Trophoblast cell (in vitro differentiated cells and primary cell): ENCODE measurements around the gene VWA1.

Experiments used
- DNase-seq, 2 donors: peaks; one replicate each; pipeline ENCODE4 v3.0.0-alpha.2; 2016
- H2AFZ ChIP-seq: 2 replicates; pipeline ENCODE4 v1.6.1; 2013; ENCODE audit warnings: low read length, moderate library complexity, mild to moderate bottlenecking; ENCODE audit not compliant: insufficient read depth, poor library complexity
- H2AK5ac ChIP-seq: 2 replicates; pipeline ENCODE4 v1.6.1; 2013; ENCODE audit warnings: mild to moderate bottlenecking, low read length
- H2BK120ac ChIP-seq: 2 replicates; pipeline ENCODE4 v1.6.1; 2013; ENCODE audit warnings: low read length, mild to moderate bottlenecking, moderate library complexity; ENCODE audit not compliant: insufficient read depth, poor library complexity
- H2BK12ac ChIP-seq: 2 replicates; pipeline ENCODE4 v1.6.1; 2013; ENCODE audit warnings: mild to moderate bottlenecking, low read length, moderate library complexity
- H2BK5ac ChIP-seq: 2 replicates; pipeline ENCODE4 v1.6.1; 2013; ENCODE audit warnings: low read length, low read depth, moderate library complexity, mild to moderate bottlenecking; ENCODE audit not compliant: poor library complexity
- H3K14ac ChIP-seq: 2 replicates; pipeline ENCODE4 v1.6.1; 2013; ENCODE audit warnings: mild to moderate bottlenecking, low read length
- H3K18ac ChIP-seq: 2 replicates; pipeline ENCODE4 v1.6.1; 2013; ENCODE audit warnings: mild to moderate bottlenecking, low read length
- H3K23ac ChIP-seq: 2 replicates; pipeline ENCODE4 v1.6.1; 2013; ENCODE audit warnings: low read length
- H3K27ac ChIP-seq: 2 replicates; pipeline ENCODE4 v1.5.1; 2013; ENCODE audit warnings: low read depth, mild to moderate bottlenecking, inconsistent platforms, low read length, moderate library complexity
- H3K27me3 ChIP-seq: 2 replicates; pipeline ENCODE4 v1.6.1; 2013; ENCODE audit warnings: inconsistent platforms, mild to moderate bottlenecking, low read length, moderate library complexity; ENCODE audit not compliant: insufficient read depth
- H3K36me3 ChIP-seq, 2 experiments: 1 replicate in 1 of 2; 2 replicates in 1 of 2; pipeline ENCODE4 v1.6.1; 2013; ENCODE audit warnings: low read length in 2 of 2, mild to moderate bottlenecking in 2 of 2, moderate library complexity in 1 of 2; ENCODE audit not compliant: insufficient read depth in 2 of 2, control insufficient read depth in 1 of 2
- H3K4ac ChIP-seq: 2 replicates; pipeline ENCODE4 v1.6.1; 2013; ENCODE audit warnings: low read depth, mild to moderate bottlenecking, low read length, moderate library complexity
- H3K4me1 ChIP-seq, 2 experiments: 1 replicate in 1 of 2; 2 replicates in 1 of 2; pipeline ENCODE4 v1.6.1; 2013; ENCODE audit warnings: low read length in 2 of 2, mild to moderate bottlenecking in 2 of 2, moderate library complexity in 1 of 2; ENCODE audit not compliant: insufficient read depth in 2 of 2, control insufficient read depth in 1 of 2
- H3K4me2 ChIP-seq: 2 replicates; pipeline ENCODE4 v1.6.1; 2013; ENCODE audit warnings: inconsistent platforms, mild to moderate bottlenecking, low read length, moderate library complexity
- H3K4me3 ChIP-seq: 2 replicates; pipeline ENCODE4 v1.5.1; 2013; ENCODE audit warnings: mild to moderate bottlenecking, low read depth, low read length, inconsistent platforms
- H3K79me1 ChIP-seq: one replicate; pipeline ENCODE4 v1.6.1; 2013; ENCODE audit warnings: low read length
- H3K79me2 ChIP-seq: 2 replicates; pipeline ENCODE4 v1.6.1; 2013; ENCODE audit warnings: low read length, mild to moderate bottlenecking; ENCODE audit not compliant: control insufficient read depth, insufficient read depth, poor library complexity
- H3K9ac ChIP-seq: 2 replicates; pipeline ENCODE4 v1.6.1; 2013; ENCODE audit warnings: mild to moderate bottlenecking, low read length
- H3K9me3 ChIP-seq: 2 replicates; pipeline ENCODE4 v1.6.1; 2013; ENCODE audit warnings: low read depth, mild to moderate bottlenecking, control low read depth, inconsistent platforms, low read length; ENCODE audit not compliant: insufficient read depth
- H4K12ac ChIP-seq: 2 replicates; pipeline ENCODE4 v1.6.1; 2013; ENCODE audit warnings: low read depth, mild to moderate bottlenecking, low read length, moderate library complexity
- H4K8ac ChIP-seq: 2 replicates; pipeline ENCODE4 v1.6.1; 2013; ENCODE audit warnings: low read depth, mild to moderate bottlenecking, low read length, moderate library complexity
- H4K91ac ChIP-seq: one replicate; pipeline ENCODE4 v1.6.1; 2013; ENCODE audit warnings: low read depth, mild to moderate bottlenecking, low read length, moderate library complexity
- WGBS: extraction: QIAGEN DNeasy Blood & Tissue Kit; methylation state at CpG from one replicate; pipeline ENCODE4 v1.1.7; 2013; ENCODE audit warnings: missing lambda C conversion rate; ENCODE audit not compliant: insufficient read length, insufficient coverage; ENCODE audit errors: extremely low coverage; 5-methylcytosine and 5-hydroxymethylcytosine counted together

VWA1 gene

GRCh38 chr1:1399187-1399871 is 36.2 kb upstream of the VWA1 start, which contains the start of gene CCNL2:
TSS of gene CCNL2 (minus strand) at chr1:1399335. CDS start at chr1:1399306, 29 bp downstream.
- Histone ChIP-seq H2BK120ac (peak within 1 kb of the TSS; percentile 95), H4K8ac (peak within 1 kb of the TSS; percentile 98), H2AFZ (peak within 1 kb of the TSS; percentile 88), H3K18ac (peak within 1 kb of the TSS; percentile 97), H3K23ac (no peak within 1 kb of the TSS), H3K4me2 (peak within 1 kb of the TSS; percentile 96), H3K36me3 (peaks cover 57 to 59% of the 10 kb centered on the region in 2 experiments), H3K14ac (peak within 1 kb of the TSS; percentile 99), H2BK5ac (peak within 1 kb of the TSS; percentile 88), H3K4me1 (peaks cover 17 to 18% of the 10 kb centered on the region in 2 experiments), H3K9ac (peak within 1 kb of the TSS; percentile 100), H3K79me1 (peaks cover 12% of the 10 kb centered on the region), H3K4me3 (peak within 1 kb of the TSS; percentile 99), H4K12ac (peak within 1 kb of the TSS; percentile 99), H3K27me3 (no peaks in the 10 kb centered on the region), H3K9me3 (no peaks in the 10 kb centered on the region), H4K91ac (peak within 1 kb of the TSS; percentile 98), H3K4ac (peak within 1 kb of the TSS; percentile 100), H2BK12ac (peak within 1 kb of the TSS; percentile 16), H3K79me2 (peaks cover 20% of the 10 kb centered on the region), H3K27ac (peak within 1 kb of the TSS; percentile 74), H2AK5ac (peak within 1 kb of the TSS; percentile 99)
- no CpG with 5 or more reads among the region's 86 CpGs for WGBS
- DNase-seq, result peak; percentile 99 to 100

- Histone ChIP-seq H2BK120ac (peak overlapping the region; percentile 33), H2BK5ac (peak overlapping the region; percentile 88), H3K4me3 (peak overlapping the region; percentile 90), H4K91ac (peak overlapping the region; percentile 95), H4K8ac (peak overlapping the region; percentile 95), H3K14ac (peak overlapping the region; percentile 74), H3K79me1 (peaks cover 12% of the 10 kb centered on the region), H3K79me2 (peaks cover 20% of the 10 kb centered on the region), H2AFZ (peak overlapping the region; percentile 88), H4K12ac (peak overlapping the region; percentile 62), H3K9me3 (no peaks in the 10 kb centered on the region), H3K4ac (peak overlapping the region; percentile 6), H3K4me2 (peak overlapping the region; percentile 64), H3K18ac (peak overlapping the region; percentile 96), H3K4me1 (peaks cover 17 to 18% of the 10 kb centered on the region in 2 experiments), H3K27ac (peak overlapping the region; percentile 74), H3K23ac (no peak overlapping the region), H2BK12ac (no peak overlapping the region), H3K36me3 (peaks cover 56 to 60% of the 10 kb centered on the region in 2 experiments), H3K27me3 (no peaks in the 10 kb centered on the region), H2AK5ac (peak overlapping the region; percentile 83), H3K9ac (peak overlapping the region; percentile 95)
- DNase-seq, result no peak
- no CpG with 5 or more reads among the region's 34 CpGs for WGBS
Observed at GRCh38 chr1:1399872-1400575, 35.5 kb upstream of the VWA1 start.

- H3K4me1 ChIP-seq, result peaks cover 17 to 18% of the 10 kb centered on the region in 2 experiments
- H3K9ac ChIP-seq, result no peak overlapping the region
- no peak overlapping the region for H3K18ac ChIP-seq
- H2AFZ ChIP-seq, result no peak overlapping the region
- H3K36me3 ChIP-seq, result peaks cover 54 to 59% of the 10 kb centered on the region in 2 experiments
- peaks cover 12% of the 10 kb centered on the region for H3K79me1 ChIP-seq
- H4K91ac ChIP-seq, result peak overlapping the region; percentile 95
- DNase-seq, result no peak
- no peak overlapping the region for H2AK5ac ChIP-seq
- H2BK5ac ChIP-seq, result no peak overlapping the region
- H2BK12ac ChIP-seq, result no peak overlapping the region
- H3K14ac ChIP-seq, result no peak overlapping the region
- H4K8ac ChIP-seq, result peak overlapping the region; percentile 2
- H3K4me2 ChIP-seq, result peak overlapping the region; percentile 64
- no peaks in the 10 kb centered on the region for H3K27me3 ChIP-seq
- peak overlapping the region; percentile 90 for H3K4me3 ChIP-seq
- no peak overlapping the region for H3K23ac ChIP-seq
- no peaks in the 10 kb centered on the region for H3K9me3 ChIP-seq
- WGBS, result no CpG with 5 or more reads among the region's 22 CpGs
- no peak overlapping the region for H2BK120ac ChIP-seq
- H3K79me2 ChIP-seq, result peaks cover 20% of the 10 kb centered on the region
- no peak overlapping the region for H3K27ac ChIP-seq
- H3K4ac ChIP-seq, result peak overlapping the region; percentile 22
- H4K12ac ChIP-seq, result peak overlapping the region; percentile 62
Observed at GRCh38 chr1:1400576-1401456, 34.7 kb upstream of the VWA1 start.

- Histone ChIP-seq H3K4ac (peak overlapping the region; percentile 22), H2AFZ (no peak overlapping the region), H4K12ac (peak overlapping the region; percentile 10), H3K9ac (no peak overlapping the region), H3K36me3 (peaks cover 58 to 63% of the 10 kb centered on the region in 2 experiments), H3K9me3 (no peaks in the 10 kb centered on the region), H3K27ac (no peak overlapping the region), H3K4me1 (peaks cover 22 to 23% of the 10 kb centered on the region in 2 experiments), H3K27me3 (no peaks in the 10 kb centered on the region), H4K91ac (no peak overlapping the region), H3K14ac (no peak overlapping the region), H2BK5ac (no peak overlapping the region), H2BK120ac (no peak overlapping the region), H3K79me2 (peaks cover 23% of the 10 kb centered on the region), H3K4me2 (no peak overlapping the region), H3K18ac (no peak overlapping the region), H3K79me1 (peaks cover 14% of the 10 kb centered on the region), H2AK5ac (no peak overlapping the region), H3K4me3 (no peak overlapping the region), H3K23ac (no peak overlapping the region), H2BK12ac (no peak overlapping the region), H4K8ac (no peak overlapping the region)
- no peak for DNase-seq
- no CpG with 5 or more reads among the region's 7 CpGs for WGBS
Observed at GRCh38 chr1:1401457-1402010, 34.0 kb upstream of the VWA1 start.
